Keratinocyte (primary cell): Measurements from ENCODE around the gene PRKAR2A. TPM values are rescaled to one million over a fixed set of nuclear protein-coding genes. Genes with fewer than 3 reads are reported as not detected.
"Not testable (repeated sequence)": the region's sequence is repeated elsewhere in the genome, so short reads cannot be mapped to it uniquely, and the experiment has no call there.

ENCODE experiments used
- DNase-seq: peaks from one replicate; pipeline ENCODE4 v3.0.0-alpha.2; 2011; ENCODE audit warnings: low read depth, missing footprints, low spot score
- FAIRE-seq: peaks from 2 replicates; lab custom pipeline; 2011; peaks lifted over from hg19 to GRCh38; lab: Jason Lieb, UNC
- H2AFZ ChIP-seq: 2 replicates; pipeline ENCODE4 v1.6.0; 2012; ENCODE audit warnings: low read length, control low read depth, inconsistent platforms; ENCODE audit not compliant: control insufficient read depth
- H3K27ac ChIP-seq: 2 replicates; pipeline ENCODE4 v1.5.1; 2011; ENCODE audit warnings: low read length; ENCODE audit not compliant: control insufficient read depth, insufficient read depth
- H3K27me3 ChIP-seq: 3 replicates; pipeline ENCODE4 v1.6.0; 2011; ENCODE audit warnings: low read length; ENCODE audit not compliant: control insufficient read depth, insufficient read depth; ENCODE audit errors: extremely low read depth
- H3K36me3 ChIP-seq, 2 experiments: 2 replicates in 1 of 2; 3 replicates in 1 of 2; pipeline ENCODE4 v1.5.1; 2011; ENCODE audit warnings: low read length in 2 of 2, mild to moderate bottlenecking in 1 of 2; ENCODE audit not compliant: control insufficient read depth in 2 of 2, insufficient read depth in 2 of 2; ENCODE audit errors: extremely low read depth in 1 of 2
- H3K4me1 ChIP-seq: 3 replicates; pipeline ENCODE4 v1.5.1; 2011; ENCODE audit warnings: low read length; ENCODE audit not compliant: control insufficient read depth, insufficient read depth; ENCODE audit errors: extremely low read depth
- H3K4me2 ChIP-seq: 3 replicates; pipeline ENCODE4 v1.6.0; 2011; ENCODE audit warnings: low read depth, low read length; ENCODE audit not compliant: control insufficient read depth, insufficient read depth; ENCODE audit errors: extremely low read depth
- H3K4me3 ChIP-seq, 3 experiments: fragments of 200-600 bp in 1 of 3; sonication (generic) in 1 of 3; 2 replicates in 2 of 3; 3 replicates in 1 of 3; pipeline ENCODE4 v1.5.1; 2011 to 2016; ENCODE audit warnings: low read length in 3 of 3, mild to moderate bottlenecking in 3 of 3, control low read depth in 2 of 3, inconsistent platforms in 1 of 3, low read depth in 1 of 3, mixed read lengths in 1 of 3, mixed run types in 1 of 3, moderate library complexity in 1 of 3; ENCODE audit not compliant: control insufficient read depth in 2 of 3, insufficient read depth in 2 of 3; ENCODE audit errors: extremely low read depth in 1 of 3
- H3K79me2 ChIP-seq: 2 replicates; pipeline ENCODE4 v1.6.0; 2012; ENCODE audit warnings: low read length; ENCODE audit not compliant: control insufficient read depth, insufficient read depth
- H3K9ac ChIP-seq: 3 replicates; pipeline ENCODE4 v1.6.0; 2011; ENCODE audit warnings: low read length; ENCODE audit not compliant: control insufficient read depth, insufficient read depth; ENCODE audit errors: extremely low read depth
- H3K9me1 ChIP-seq: 3 replicates; pipeline ENCODE4 v1.6.0; 2011; ENCODE audit warnings: low read length; ENCODE audit not compliant: control insufficient read depth, insufficient read depth; ENCODE audit errors: extremely low read depth
- H3K9me3 ChIP-seq: 2 replicates; pipeline ENCODE4 v1.5.1; 2012; ENCODE audit warnings: low read depth, low read length; ENCODE audit not compliant: control insufficient read depth
- H4K20me1 ChIP-seq: 3 replicates; pipeline ENCODE4 v1.6.0; 2011; ENCODE audit warnings: low read length; ENCODE audit not compliant: control insufficient read depth, insufficient read depth; ENCODE audit errors: extremely low read depth
- EZH2 ChIP-seq: IDR thresholded peaks from one replicate; pipeline ENCODE4 v1.6.1; 2012; ENCODE audit warnings: inconsistent platforms, mild to moderate bottlenecking, low read length, moderate library complexity
- dilution Hi-C: fragments of 300-500 bp; cut with MboI; formaldehyde crosslinking; loops from one replicate; pipeline ENCODE4 v1.7.0; 2020; ENCODE audit warnings: low sequenced_read_pairs; ENCODE audit not compliant: extremely low pct_ligation_motif_present
- polyA plus RNA-seq, 5 experiments: library from polyadenylated mRNA; depleted of rRNA in 3 of 5; stranded (reverse) in 3 of 5; stranded (forward) in 1 of 5; unstranded in 1 of 5; fragments of >200 nt; gene quantifications; 1 replicate in 1 of 5; 2 replicates in 3 of 5; 3 replicates in 1 of 5; pipeline versions ENCODE4 v1.2.1 to v1.2.3, GENCODE V29; 2011 to 2012; ENCODE audit warnings: missing spikeins in 2 of 5, low read depth in 1 of 5, low replicate concordance in 1 of 5
- TF ChIP-seq, protein P1 (sequence below), 3 experiments: IDR thresholded peaks in 1 of 3; conservative IDR thresholded peaks in 1 of 3; optimal IDR thresholded peaks in 1 of 3; 2 replicates in 2 of 3; 3 replicates in 1 of 3; pipeline versions ENCODE3 to v1.5.1; 2011; ENCODE audit warnings: low read length in 3 of 3, mild to moderate bottlenecking in 3 of 3, moderate library complexity in 2 of 3, control low read depth in 1 of 3, inconsistent platforms in 1 of 3; ENCODE audit not compliant: insufficient read depth in 2 of 3; ENCODE audit errors: extremely low read depth in 1 of 3

The PRKAR2A gene
- polyA plus RNA-seq, 1 donor (not counting 4 experiments of a cell fraction or from before 2014, with no cell fraction given): 23.2 TPM

DNA sequence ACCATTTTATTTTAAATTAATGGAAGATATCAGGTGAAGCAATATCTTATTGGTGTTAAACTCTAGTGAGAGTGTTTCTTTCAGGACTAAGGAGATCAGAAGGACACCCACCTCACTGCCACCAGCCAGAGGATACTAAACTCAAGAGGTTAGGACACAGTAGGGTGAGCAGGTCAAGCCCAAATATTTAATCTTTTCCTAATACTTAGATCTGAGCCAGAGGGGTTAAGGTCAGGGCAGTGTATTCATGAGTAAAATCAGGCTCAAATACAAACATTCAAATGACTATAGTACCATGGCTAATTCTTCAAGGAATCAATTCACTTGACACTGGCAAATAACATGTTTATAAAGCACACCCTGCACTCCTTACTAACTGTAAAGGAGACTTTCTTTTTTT is 65.6 kb downstream of the PRKAR2A start:
- no peaks in the 10 kb centered on the region for H3K27me3 ChIP-seq
- no peak overlapping the region for H3K4me3 ChIP-seq
- H3K4me2 ChIP-seq: no peak overlapping the region
- DNase-seq (no peak), FAIRE-seq (no peak)
- no peak overlapping the region for H3K9ac ChIP-seq
- no peak overlapping the region for H2AFZ ChIP-seq
- H3K9me1 ChIP-seq: no peaks in the 10 kb centered on the region
- no peaks in the 10 kb centered on the region for H3K79me2 ChIP-seq
- H3K27ac ChIP-seq: no peak overlapping the region
- no peaks in the 10 kb centered on the region for H4K20me1 ChIP-seq
- dilution Hi-C loops: no loop called here
- no peak for TF ChIP-seq EZH2
- TF ChIP-seq, protein P1, sequence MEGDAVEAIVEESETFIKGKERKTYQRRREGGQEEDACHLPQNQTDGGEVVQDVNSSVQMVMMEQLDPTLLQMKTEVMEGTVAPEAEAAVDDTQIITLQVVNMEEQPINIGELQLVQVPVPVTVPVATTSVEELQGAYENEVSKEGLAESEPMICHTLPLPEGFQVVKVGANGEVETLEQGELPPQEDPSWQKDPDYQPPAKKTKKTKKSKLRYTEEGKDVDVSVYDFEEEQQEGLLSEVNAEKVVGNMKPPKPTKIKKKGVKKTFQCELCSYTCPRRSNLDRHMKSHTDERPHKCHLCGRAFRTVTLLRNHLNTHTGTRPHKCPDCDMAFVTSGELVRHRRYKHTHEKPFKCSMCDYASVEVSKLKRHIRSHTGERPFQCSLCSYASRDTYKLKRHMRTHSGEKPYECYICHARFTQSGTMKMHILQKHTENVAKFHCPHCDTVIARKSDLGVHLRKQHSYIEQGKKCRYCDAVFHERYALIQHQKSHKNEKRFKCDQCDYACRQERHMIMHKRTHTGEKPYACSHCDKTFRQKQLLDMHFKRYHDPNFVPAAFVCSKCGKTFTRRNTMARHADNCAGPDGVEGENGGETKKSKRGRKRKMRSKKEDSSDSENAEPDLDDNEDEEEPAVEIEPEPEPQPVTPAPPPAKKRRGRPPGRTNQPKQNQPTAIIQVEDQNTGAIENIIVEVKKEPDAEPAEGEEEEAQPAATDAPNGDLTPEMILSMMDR (optimal IDR thresholded peaks at IDR 0.05 in 1 of 3, IDR thresholded peaks at IDR 0.05 in 1 of 3, conservative IDR thresholded peaks at IDR 0.05 in 1 of 3; ENCODE audit: extremely low read depth in 1 of 3, insufficient read depth in 2 of 3, low read length in 3 of 3): no peak
- H3K4me1 ChIP-seq: no peaks in the 10 kb centered on the region
- peaks cover 0 to 5% of the 10 kb centered on the region in 2 experiments for H3K36me3 ChIP-seq
- no peaks in the 10 kb centered on the region for H3K9me3 ChIP-seq

DNA sequence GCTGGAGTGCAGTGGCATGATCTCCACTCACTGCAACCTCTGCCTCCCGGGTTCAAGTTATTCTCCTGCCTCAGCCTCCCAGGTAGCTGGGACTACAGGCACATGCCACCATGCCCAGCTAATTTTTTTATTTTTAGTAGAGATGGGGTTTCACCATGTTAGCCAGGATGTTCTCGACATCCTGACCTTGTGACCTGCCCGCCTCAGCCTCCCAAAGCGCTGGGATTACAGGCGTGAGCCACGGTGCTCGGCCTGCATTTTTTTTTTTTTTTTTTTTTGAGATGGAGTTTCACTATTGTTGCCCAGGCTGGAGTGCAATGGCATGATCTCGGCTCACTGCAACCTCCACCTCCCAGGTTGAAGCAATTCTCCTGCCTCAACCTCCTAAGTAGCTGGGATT is 69.1 kb downstream of the PRKAR2A start:
- H3K4me3 ChIP-seq, H2AFZ ChIP-seq, FAIRE-seq, H3K36me3 ChIP-seq, H3K27ac ChIP-seq, DNase-seq, H3K9ac ChIP-seq, dilution Hi-C loops, H4K20me1 ChIP-seq, H3K4me1 ChIP-seq, H3K9me3 ChIP-seq, H3K79me2 ChIP-seq, H3K4me2 ChIP-seq, H3K9me1 ChIP-seq, H3K27me3 ChIP-seq: not testable (repeated sequence)

DNA sequence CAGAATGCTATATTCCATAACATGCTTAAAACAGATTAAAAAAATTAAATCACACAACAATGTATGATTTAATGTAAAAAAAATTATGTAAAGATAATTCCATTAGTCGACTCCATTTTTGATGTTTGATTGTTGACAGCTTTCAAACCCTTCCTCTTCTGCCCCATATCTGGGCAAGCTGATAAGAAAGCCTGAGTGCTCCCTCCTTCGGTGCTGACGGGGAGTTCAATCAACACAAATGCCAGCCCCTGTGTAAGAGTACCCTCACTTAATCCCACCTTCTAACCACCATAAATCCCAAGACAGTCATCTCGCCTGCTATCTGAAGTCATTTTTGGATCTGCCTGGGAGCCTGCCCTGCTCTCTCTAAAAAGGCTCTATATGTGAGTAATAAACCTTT is 70.8 kb downstream of the PRKAR2A start:
- Histone ChIP-seq H3K4me2 (no peak overlapping the region), H3K36me3 (peaks cover 0 to 2% of the 10 kb centered on the region in 2 experiments), H3K9me3 (no peaks in the 10 kb centered on the region), H3K4me1 (no peaks in the 10 kb centered on the region), H4K20me1 (no peaks in the 10 kb centered on the region), H3K4me3 (no peak overlapping the region), H3K27me3 (no peaks in the 10 kb centered on the region), H3K9me1 (no peaks in the 10 kb centered on the region), H3K27ac (no peak overlapping the region), H3K79me2 (no peaks in the 10 kb centered on the region), H3K9ac (no peak overlapping the region), H2AFZ (no peak overlapping the region)
- TF ChIP-seq, protein P1 (optimal IDR thresholded peaks at IDR 0.05 in 1 of 3, IDR thresholded peaks at IDR 0.05 in 1 of 3, conservative IDR thresholded peaks at IDR 0.05 in 1 of 3; ENCODE audit: extremely low read depth in 1 of 3, insufficient read depth in 2 of 3, low read length in 3 of 3): no peak
- TF ChIP-seq EZH2: no peak
- no peak for DNase-seq
- dilution Hi-C loops: no loop called here
- FAIRE-seq: no peak
